Measurements from ENCODE around the gene ERMN.

ERMN gene

DNA sequence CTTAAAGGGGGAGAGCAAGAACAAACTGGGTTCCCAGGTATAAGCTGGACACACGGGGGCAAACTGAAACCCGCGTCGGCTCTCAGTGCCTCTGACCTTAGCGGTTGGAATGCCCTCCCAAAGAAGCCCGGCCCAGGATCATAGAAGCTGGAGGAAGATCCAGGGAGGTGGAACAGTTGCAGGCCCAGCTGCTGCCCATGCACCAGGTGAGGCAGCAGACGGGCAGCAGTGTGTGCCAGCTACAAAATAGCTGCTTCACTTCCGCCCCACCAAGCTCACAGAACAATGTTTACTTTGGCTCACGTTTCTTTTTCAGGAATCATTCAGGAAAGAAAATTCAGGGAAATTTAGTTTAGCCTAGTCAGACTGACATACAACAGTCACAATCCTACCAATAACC lies 3.9 kb upstream of the ERMN start:
- no peak for DNase-seq

DNA sequence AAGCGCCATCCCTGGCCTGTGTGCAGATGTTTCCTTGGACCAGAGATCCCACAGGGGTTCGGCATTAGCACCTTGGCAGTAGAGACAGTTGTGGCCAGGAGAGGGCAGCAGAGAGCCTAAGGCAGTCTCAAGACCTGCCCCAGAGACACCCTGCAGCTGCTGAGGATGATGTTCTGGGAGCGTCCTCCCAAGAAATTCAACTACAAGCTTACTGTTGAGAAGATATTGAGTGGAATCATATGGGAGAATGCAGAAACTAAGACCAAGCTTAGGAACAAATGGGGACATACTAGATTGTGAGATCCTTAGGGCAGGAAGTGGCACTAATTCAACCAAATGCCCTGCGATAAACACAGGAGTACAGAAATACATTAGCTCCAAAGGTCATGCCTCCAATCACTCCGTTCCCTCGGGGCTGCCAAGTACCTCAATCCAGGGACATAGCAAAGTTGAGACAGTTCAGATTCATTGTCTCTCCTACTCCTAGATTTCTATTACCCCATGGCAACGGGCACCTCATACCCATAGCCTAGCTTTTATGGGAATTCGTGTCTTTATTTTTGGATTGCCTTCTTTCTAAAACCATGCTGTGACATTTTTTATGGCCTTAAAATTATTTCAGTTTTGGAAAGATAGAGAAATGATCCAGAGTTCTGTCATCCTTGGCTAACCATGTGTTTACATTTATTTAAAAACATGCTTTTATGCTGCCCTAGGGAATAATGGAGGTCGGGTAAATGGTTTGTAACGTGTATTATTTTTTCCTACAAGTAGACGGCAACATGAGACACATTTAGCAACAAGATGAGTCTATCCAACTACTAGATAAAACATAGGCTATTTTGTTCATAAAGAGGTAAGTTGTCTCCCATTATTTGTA lies 2.2 kb upstream of the ERMN start:
- peak; percentile 86 for DNase-seq

GRCh38 chr2:157327200-157327599 lies 1.6 kb upstream of the ERMN start:
- DNase-seq = no peak

DNA sequence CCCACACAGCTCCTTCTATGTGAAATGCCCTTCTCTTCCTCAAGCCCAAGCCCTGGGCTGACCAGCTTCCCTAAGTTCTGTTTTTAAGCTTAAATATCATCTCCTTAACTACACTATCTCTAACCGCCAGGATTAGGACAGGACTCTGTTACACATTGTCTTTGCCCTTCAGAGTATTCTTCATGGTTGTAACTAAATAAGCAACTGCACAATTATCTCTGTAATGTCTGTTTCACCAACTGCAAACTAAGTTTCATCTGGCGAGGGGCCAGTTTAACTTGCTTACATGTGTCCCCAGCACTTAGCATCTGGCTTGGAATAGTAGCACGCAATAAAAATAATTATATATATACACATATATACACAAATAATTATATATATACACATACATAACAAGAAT lies 1.1 kb upstream of the ERMN start:
- DNase-seq = no peak

DNA sequence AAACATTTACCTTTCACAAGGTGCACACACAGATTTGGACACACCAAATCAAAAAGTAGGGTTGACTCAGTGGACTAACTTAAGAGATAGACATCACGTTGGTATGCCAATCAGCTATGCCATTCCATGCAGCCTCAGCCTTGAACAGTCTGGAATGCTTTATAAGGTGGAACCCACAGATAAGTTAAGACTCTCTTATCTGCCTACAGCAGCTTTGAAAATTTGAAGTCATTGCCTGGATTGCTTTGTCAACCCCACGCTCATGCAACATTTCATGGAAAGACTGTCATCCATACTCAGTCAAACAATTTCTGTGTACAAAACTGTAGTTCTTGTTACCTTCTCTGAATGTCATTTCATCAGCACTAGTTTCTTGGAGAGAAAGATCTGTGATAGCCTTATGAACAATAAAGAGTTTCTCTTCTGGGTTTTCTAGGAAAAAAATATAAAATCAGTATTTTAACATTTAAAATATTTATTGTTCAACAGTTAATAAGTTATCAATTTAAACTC lies 1.2 kb downstream of the ERMN start:
- no peak for DNase-seq

DNA sequence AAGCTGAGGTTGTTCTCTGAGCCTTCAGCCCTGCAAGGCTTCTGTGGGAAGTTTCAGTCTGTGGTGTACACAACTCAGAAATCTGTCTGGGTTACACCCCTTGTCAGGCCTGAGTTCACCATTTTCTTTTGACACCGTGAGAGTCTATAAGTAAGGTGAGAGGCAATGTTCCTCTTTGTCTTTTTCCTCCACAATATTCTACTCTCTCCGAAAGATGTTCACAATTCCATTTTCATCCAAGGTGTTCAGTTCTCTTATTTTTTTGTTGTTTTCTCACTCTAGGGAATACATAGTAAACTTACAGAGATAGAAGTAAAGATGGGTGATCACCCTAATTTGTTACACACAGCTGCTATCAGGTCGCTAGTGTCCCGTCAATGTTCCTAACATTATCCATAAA lies 3.2 kb downstream of the ERMN start:
- no peak for DNase-seq

- peak; percentile 27 for DNase-seq
Measured at GRCh38 chr2:157321466-157321865, 4.2 kb downstream of the ERMN start.

- no peak for DNase-seq
Measured at GRCh38 chr2:157320409-157320808, 5.2 kb downstream of the ERMN start.

DNA sequence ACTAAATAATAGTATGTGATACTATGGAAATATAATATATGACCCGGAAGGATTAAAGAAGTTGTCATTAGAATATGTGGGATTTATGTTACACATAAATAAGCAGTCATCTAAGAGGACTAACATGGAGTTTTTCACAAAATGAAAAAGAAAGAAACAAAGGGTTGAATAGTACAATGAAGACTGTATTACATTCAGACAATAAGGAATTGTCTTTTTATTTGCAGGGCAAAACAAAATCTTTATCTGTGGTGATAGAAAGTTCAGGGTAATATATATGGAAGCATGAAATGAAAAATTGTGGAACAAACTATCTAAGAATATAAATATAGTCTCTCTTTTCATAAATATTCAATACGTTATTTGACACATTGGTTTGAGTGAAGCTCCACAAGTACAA lies 5.8 kb downstream of the ERMN start:
- no peak for DNase-seq

GRCh38 chr2:157318884-157319283 lies 6.7 kb downstream of the ERMN start:
- DNase-seq = no peak

- DNase-seq = no peak
Measured at GRCh38 chr2:157315901-157316300, 9.7 kb downstream of the ERMN start.

GRCh38 chr2:157312866-157313486 lies 12.6 kb downstream of the ERMN start:
- DNase-seq = no peak

- DNase-seq = no peak
Measured at GRCh38 chr2:157311706-157312105, 13.9 kb downstream of the ERMN start.

DNA sequence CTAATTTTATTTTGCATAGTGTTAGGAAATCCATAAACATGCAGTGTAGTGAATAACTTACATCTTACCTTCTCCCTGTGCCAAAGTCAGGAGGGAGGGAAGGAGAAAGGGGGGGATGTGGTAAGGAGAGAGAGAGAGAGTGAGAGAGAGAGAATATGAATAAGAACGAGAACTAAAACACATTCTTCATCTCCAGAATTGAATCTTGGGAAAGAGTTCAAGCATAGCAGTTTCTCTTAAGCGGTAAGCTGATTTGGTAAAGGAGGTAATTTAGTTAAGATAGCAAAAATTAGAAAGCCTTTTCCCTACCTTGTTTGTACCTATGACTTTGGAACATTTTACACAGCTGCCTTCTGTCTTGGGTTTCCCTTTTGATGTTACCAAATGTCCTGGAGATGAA lies 15.7 kb downstream of the ERMN start:
- DNase-seq = no peak

GRCh38 chr2:157307021-157307420 lies 18.6 kb downstream of the ERMN start:
- DNase-seq = peak; percentile 10

DNA sequence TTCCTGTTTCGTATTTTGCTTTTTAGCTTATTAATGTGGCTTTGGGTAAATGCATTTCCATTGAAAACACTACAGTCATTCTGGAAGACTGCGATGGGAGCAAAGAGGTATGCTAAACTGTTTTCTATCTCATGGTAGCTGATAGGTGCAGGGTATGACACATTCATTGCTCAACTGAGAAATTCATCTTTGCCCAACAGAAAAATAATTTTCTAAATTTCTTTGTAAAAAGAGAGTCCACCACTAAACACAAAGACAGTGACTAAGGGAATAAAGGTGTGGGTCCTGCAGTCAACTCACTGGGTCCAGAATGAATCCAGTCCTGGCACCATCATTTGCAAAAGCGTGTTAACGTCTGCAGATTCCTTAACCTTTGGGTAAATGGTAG lies 19.9 kb downstream of the ERMN start:
- DNase-seq = no peak

DNA sequence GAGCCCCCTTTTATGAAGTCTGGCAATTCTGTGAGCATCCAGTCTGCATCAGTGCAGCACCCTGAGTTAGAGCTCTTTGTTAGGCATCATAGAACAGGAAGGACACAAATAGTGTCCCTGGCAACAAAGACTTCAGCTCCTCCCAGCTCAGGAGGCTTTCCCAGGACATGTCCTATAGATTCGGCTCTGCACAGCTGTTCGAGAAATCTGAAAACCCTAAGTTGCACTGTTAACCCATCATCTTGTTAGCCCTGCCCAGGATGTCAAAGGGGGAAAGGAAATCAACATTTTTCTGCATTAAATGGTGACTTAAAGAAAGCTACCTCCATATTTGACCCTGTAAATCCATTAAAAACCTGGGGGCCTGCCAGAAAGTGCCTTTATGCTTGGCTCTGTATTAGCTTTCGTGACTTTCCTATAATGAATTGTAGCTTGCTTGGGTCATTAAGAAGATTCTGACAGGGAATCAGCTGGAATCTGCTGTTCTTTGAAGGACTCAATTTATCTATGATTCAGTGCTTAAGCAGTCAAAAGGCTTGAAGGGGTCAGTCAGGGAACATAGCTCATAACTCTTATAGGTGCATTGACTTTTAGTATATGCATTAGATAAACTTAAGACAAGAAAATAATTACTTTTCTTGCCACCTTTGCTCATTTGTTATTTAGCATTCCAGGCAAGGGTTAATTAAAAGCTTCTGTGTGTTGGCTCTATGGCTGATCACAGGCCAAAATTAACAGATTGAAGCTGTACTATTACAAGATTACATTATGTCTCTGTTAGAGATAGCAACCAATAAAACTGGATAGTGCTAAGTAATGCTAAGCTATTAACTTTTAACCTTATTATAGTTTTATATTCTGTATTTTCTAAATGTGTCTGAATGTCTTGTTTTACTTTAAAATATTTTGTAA lies 20.6 kb downstream of the ERMN start:
- DNase-seq = no peak

GRCh38 chr2:157303612-157304011 lies 22.0 kb downstream of the ERMN start:
- no peak for DNase-seq

- peak; percentile 85 for DNase-seq
Measured at GRCh38 chr2:157302492-157303099, 23.0 kb downstream of the ERMN start.

DNA sequence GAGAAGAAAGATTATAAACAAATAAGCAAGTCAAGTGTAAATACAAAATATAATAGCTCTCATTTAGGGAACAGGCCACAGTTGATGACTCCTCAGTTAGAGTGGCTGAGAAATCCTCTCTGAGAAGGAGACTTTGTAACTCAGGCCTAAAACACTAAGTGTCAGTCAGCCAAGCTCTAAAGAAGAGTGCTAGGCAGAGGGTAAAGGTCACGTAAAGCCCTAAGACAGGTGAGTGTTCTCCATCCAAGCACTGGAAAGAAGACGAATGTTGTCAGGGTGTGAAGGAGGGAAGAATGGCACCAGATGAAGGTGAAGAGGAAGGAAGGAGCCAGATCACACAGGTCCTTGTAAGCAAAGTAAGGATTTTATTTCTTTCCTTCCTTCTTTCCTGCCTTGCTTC lies 24.3 kb downstream of the ERMN start:
- DNase-seq = no peak

GRCh38 chr2:157296958-157297357 lies 28.7 kb downstream of the ERMN start:
- no peak for DNase-seq

DNA sequence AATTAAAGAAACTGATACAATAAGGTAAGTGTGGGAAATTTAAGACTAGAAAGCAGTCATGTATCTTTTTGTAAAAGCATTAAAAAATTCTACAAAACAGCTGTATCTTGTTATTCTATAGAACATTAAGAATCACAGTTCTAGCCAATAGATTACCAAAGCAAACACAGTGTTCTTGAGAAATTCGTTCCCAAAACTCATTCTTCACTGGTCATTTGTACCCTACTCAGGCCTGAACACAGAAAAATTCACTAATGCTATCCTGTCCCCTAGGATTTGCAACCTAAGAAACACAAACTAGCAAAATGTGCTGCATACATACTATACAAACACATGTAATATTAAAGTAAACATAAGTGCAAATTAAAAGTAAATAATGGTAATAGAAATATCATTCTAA lies 29.1 kb downstream of the ERMN start:
- DNase-seq = no peak

- no peak for DNase-seq
Measured at GRCh38 chr2:157292853-157293252, 32.8 kb downstream of the ERMN start.
